HFF-Myc (cell line): ENCODE results near the gene C1QC.

Source experiments
- DNase-seq: peaks from one replicate; pipeline ENCODE4 v3.0.0-alpha.2; 2011; ENCODE audit warnings: low read depth; ENCODE audit errors: extremely low read depth
- H3K4me3 ChIP-seq: replicated peaks from 2 replicates; pipeline ENCODE4 v1.5.1; 2011; ENCODE audit warnings: low read depth, mild to moderate bottlenecking, control low read depth, low read length
- TF ChIP-seq, protein P1 (sequence below): IDR thresholded peaks from 2 replicates; pipeline ENCODE4 v1.5.1; 2012; ENCODE audit warnings: mild to moderate bottlenecking, low read depth, low read length, control low read depth; ENCODE audit errors: missing control alignments

C1QC gene

DNA sequence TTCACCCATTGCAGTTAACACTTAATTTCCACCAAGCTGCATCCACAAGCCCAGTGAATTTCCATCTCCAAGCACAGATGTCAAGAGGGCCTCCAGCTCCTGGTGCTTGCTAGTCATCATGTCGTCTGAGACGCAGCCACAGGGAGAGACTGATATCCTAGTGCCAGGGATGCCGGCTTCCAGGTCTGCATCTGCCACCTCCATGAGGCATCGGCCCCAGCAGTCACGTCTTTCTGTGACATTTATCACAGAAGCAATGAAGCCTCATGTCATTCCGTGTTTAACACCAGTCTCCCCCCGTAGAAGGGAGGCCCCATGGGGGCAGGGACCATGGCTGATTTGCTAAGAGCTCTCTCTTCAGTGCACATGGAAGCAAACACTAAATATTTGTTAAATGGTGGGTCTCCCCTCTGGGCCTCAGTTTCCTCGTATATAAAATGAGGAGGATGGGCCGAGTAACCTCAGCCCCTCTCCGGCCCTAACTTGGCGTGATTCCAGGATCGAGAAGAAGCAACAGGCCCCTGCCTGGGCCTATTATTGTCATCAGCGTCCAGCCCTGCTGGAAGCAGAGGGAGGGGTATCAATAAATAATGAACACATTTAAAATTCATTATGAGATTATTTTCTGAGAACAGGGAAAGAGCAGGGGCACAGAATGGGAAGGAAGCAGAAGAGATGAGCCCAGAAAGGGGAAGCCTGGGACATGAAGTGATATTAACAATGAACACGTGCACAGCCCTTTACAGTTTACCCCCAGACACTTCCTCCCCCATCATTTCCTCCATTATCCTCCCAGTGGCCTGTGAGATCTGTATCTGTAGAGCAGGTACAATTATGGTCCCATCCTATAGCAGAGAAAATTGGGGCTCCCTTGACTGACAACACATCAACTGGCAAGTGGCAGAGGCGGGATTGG is 8.8 kb downstream of the C1QC start:
- H3K4me3 ChIP-seq, result no peak overlapping the region
- TF ChIP-seq, protein P1, sequence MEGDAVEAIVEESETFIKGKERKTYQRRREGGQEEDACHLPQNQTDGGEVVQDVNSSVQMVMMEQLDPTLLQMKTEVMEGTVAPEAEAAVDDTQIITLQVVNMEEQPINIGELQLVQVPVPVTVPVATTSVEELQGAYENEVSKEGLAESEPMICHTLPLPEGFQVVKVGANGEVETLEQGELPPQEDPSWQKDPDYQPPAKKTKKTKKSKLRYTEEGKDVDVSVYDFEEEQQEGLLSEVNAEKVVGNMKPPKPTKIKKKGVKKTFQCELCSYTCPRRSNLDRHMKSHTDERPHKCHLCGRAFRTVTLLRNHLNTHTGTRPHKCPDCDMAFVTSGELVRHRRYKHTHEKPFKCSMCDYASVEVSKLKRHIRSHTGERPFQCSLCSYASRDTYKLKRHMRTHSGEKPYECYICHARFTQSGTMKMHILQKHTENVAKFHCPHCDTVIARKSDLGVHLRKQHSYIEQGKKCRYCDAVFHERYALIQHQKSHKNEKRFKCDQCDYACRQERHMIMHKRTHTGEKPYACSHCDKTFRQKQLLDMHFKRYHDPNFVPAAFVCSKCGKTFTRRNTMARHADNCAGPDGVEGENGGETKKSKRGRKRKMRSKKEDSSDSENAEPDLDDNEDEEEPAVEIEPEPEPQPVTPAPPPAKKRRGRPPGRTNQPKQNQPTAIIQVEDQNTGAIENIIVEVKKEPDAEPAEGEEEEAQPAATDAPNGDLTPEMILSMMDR, result no peak
- no peak for DNase-seq

DNA sequence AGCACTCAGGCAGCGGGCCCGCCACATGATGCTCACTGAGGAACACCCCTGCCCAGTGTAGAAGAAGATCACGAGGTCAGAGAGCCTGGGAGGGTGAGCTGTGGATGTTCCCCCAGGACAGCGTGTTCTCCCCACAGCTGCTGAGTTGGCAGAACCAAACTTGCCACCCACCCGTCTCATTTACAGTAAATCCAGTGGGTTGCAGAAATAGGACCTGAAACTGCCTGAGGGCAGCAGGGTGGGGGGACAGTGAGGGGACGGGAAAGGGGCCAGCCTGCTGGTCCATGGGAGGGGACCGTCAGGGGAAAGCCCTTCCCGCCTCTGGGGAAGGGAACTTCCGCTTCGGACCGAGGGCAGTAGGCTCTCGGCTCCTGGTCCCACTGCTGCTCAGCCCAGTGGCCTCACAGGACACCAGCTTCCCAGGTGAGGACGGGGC is 9.5 kb downstream of the C1QC start, which contains the start of gene C1QB:
C1QB (plus strand) TSS at position 356 of the 436 bp plus-strand sequence. CDS start 6,227 bp downstream, outside the sequence.
- H3K4me3 ChIP-seq, result no peak within 1 kb of the TSS
- DNase-seq, result no peak
- TF ChIP-seq, protein P1, result no peak

DNA sequence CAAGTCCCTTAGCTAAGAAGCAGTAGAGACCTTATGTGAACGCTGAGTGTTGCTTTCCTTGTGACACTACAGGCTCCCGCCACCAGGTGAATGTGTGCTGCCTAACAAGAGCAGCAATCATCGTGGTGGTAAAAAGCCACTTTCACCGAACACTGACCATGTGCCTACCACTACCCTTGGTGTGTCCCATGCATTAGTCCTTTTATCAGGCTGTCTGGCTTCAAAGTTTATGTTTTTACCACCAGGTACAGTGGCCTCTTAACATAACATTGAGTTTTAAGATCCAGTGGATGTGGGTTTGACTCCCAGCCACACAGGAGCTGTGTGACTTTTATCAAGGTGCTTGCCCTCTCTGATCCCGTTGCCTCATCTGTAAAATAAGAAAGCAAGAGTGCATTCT is 11.3 kb downstream of the C1QC start:
- no peak for DNase-seq
- H3K4me3 ChIP-seq, result no peak overlapping the region
- TF ChIP-seq, protein P1, result peak; percentile 7

DNA sequence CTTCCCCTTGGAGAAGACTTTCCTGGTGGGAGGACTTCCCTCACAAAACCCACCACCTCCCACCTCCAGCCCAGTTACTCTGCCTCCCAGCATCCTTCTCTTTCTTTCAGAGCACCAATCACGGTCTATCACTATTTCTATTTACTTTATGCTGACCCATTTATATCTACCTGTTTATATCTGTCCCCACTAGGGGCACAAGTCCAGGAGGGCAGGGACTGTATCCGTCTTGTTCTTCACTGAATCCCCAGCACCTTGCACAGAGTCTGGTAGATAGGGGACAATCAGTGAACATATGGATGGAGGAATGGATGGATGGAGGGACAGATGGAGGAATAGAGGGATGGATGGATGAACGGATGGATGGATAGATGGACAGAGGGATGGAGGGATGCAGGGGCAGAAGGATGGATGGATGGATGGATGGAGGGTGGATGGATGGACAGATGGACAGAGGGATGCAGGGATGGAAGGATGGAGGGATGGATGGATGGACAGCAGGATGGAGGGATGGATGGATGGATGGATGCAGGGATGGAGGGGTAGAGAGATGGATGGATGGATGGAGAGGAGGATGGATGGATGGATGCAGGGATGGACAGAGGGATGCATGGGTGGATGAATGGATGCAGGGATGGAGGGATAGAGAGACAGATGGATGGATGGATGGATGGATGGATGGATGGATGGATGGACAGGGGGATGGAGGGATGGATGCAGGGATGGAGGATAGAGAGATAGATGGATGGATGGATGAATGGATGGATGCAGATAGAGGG is 15.1 kb downstream of the C1QC start:
- TF ChIP-seq, protein P1, result no peak
- DNase-seq, result no peak
- H3K4me3 ChIP-seq, result no peak overlapping the region

DNA sequence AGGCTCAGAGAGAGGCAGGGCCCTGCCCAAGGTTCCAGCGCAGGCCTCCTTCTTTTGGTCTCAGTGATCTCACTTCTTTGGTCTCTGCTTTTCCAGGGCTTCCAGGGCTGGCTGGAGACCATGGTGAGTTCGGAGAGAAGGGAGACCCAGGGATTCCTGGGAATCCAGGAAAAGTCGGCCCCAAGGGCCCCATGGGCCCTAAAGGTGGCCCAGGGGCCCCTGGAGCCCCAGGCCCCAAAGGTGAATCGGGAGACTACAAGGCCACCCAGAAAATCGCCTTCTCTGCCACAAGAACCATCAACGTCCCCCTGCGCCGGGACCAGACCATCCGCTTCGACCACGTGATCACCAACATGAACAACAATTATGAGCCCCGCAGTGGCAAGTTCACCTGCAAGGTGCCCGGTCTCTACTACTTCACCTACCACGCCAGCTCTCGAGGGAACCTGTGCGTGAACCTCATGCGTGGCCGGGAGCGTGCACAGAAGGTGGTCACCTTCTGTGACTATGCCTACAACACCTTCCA is 17.3 kb downstream of the C1QC start:
- H3K4me3 ChIP-seq, result no peak overlapping the region
- no peak for DNase-seq
- TF ChIP-seq, protein P1, result no peak

DNA sequence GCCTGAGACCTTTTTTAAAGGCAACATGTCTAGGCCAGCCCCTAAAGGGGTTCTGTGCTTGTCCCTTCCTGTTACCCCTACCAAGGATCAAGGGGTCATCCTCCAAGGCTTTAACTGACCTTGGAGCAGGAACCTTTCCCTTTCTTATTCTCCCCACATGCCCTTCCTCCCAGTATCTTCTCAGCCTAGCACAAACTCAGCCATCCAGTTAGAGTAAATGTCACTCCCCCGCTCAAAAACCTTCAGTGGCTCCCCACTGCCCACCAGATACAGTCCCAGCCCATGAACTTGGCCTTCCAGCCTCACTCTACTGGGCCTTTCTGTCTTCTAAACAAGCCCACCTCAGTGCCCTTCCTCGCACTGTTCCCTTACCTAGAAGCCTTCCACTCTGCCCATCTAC is 18.4 kb downstream of the C1QC start:
- DNase-seq, result no peak
- TF ChIP-seq, protein P1, result no peak
- no peak overlapping the region for H3K4me3 ChIP-seq
